A549 treated with dexamethasone at 1 μM for 4 hours (cell line): Measurements from ENCODE around the gene NCF1. TPM values are rescaled to one million over a fixed set of nuclear protein-coding genes. Genes with fewer than 3 reads are reported as not detected.

Experiments used
- total RNA-seq: library from RNA; stranded (reverse); fragments of 200-300 nt; extraction: Qiagen RNA extraction; gene quantifications from 5 replicates; pipeline ENCODE4 v1.2.3, GENCODE V29; 2022

The NCF1 gene
- total RNA-seq = 0.11 to 0.43 TPM (median 0.21 TPM) in 5 replicates

GRCh38 chr7:74773760-74774750 lies at the start of gene NCF1:
Gene NCF1, plus strand, starts transcription at chr7:74774011. Its CDS starts 21 bp downstream, at chr7:74774032.

Other genes starting within 250 kb of the NCF1 start
- 73.1 to 105 TPM (median 95.4 TPM) in 5 replicates for gene GTF2I, start 116.3 kb upstream of the NCF1 start, total RNA-seq
- gene GTF2IRD2, start 77.6 kb downstream of the NCF1 start, total RNA-seq = 3.6 to 6.5 TPM (median 5.3 TPM) in 5 replicates
- 2.6 to 7.3 TPM (median 6.3 TPM) in 5 replicates for gene CASTOR2, start 190.7 kb downstream of the NCF1 start, total RNA-seq